HFFc6 (cell line): Measurements from ENCODE around the gene RAB31. TPM values are rescaled to one million over a fixed set of nuclear protein-coding genes. Genes with fewer than 3 reads are reported as not detected.
"Not testable (repeated sequence)": the region's sequence is repeated elsewhere in the genome, so short reads cannot be mapped to it uniquely, and the experiment has no call there.

Experiments used
- DNase-seq: peaks from one replicate; pipeline ENCODE4 v3.0.0-alpha.2; 2018
- H3K27ac Mint-ChIP-seq: 2 replicates; pipeline ENCODE4 v1.8.0; 2020; ENCODE audit warnings: mild to moderate bottlenecking, mixed read lengths
- H3K27me3 Mint-ChIP-seq: 2 replicates; pipeline ENCODE4 v1.8.0; 2021; ENCODE audit warnings: mild to moderate bottlenecking, moderate library complexity, mixed read lengths; ENCODE audit not compliant: insufficient read depth
- H3K36me3 Mint-ChIP-seq: 2 replicates; pipeline ENCODE4 v1.8.0; 2021; ENCODE audit warnings: low read depth, mixed read lengths
- H3K4me1 Mint-ChIP-seq: 2 replicates; pipeline ENCODE4 v1.8.0; 2020; ENCODE audit warnings: low read depth, mixed read lengths
- H3K4me3 Mint-ChIP-seq: 2 replicates; pipeline ENCODE4 v1.8.0; 2020; ENCODE audit warnings: mild to moderate bottlenecking, moderate library complexity, mixed read lengths
- H3K9me3 Mint-ChIP-seq: 2 replicates; pipeline ENCODE4 v1.8.0; 2020; ENCODE audit warnings: mild to moderate bottlenecking, mixed read lengths
- total RNA-seq, 6 experiments: library from RNA; stranded (reverse); fragmentation: NEBNext Ultra II Directional; extraction: Animal tissue kit (Norgen Biotek cat#: 25700); gene quantifications; 2 replicates in 1 of 6; 3 replicates in 5 of 6; pipeline ENCODE4 v1.2.3, GENCODE V29; 2021
- TF ChIP-seq, protein P1 (sequence below): fragments of 200-600 bp; sonication (generic); IDR thresholded peaks from 2 replicates; pipeline ENCODE4 v1.5.0; 2021; ENCODE audit warnings: antibody characterized with exemption, mild to moderate bottlenecking

The RAB31 gene
- total RNA-seq, 6 experiments from 2014 or later, result 29.4 to 47.5 (median 43.5) TPM

DNA sequence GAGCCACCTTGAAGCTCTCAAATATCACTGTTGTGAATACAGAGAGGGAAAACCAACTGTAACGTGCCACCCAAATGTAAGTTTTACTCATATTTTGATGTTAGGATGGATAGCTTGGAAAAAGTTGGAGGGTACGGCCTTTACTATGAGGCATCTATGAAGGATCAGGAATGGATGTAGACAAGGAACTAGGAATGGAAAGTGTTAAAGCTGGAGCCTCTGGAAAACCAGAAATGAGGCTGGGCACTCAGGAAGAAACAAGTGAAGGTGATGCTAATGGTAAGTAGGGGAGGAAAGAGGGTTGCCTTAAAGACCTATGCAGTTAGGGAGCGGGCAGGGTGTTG is 177.9 kb downstream of the RAB31 start:
- Mint-ChIP-seq H3K4me1 (peaks cover under 1% of the 10 kb centered on the region), H3K36me3 (no peaks in the 10 kb centered on the region), H3K27ac (no peak overlapping the region), H3K9me3 (no peaks in the 10 kb centered on the region), H3K27me3 (peaks cover 1% of the 10 kb centered on the region), H3K4me3 (no peak overlapping the region)
- TF ChIP-seq, protein P1, sequence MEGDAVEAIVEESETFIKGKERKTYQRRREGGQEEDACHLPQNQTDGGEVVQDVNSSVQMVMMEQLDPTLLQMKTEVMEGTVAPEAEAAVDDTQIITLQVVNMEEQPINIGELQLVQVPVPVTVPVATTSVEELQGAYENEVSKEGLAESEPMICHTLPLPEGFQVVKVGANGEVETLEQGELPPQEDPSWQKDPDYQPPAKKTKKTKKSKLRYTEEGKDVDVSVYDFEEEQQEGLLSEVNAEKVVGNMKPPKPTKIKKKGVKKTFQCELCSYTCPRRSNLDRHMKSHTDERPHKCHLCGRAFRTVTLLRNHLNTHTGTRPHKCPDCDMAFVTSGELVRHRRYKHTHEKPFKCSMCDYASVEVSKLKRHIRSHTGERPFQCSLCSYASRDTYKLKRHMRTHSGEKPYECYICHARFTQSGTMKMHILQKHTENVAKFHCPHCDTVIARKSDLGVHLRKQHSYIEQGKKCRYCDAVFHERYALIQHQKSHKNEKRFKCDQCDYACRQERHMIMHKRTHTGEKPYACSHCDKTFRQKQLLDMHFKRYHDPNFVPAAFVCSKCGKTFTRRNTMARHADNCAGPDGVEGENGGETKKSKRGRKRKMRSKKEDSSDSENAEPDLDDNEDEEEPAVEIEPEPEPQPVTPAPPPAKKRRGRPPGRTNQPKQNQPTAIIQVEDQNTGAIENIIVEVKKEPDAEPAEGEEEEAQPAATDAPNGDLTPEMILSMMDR, result no peak
- DNase-seq, result no peak

DNA sequence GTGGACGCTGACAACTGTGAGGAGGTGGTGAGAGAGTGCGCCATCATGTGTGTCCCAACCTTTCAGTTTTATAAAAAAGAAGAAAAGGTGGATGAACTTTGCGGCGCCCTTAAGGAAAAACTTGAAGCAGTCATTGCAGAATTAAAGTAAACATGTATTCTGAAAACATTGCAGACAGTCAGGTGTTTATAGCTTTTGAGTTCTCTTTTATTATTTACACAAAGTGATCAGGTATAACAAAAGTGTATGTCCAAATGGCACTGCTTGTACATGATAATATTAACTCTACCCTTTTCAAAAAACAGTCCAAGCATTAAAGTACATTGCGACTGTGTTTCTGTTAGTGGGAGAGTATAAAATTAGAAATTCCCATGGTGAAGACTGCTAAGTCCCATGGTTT is 179.9 kb downstream of the RAB31 start:
- no peak overlapping the region for H3K27ac Mint-ChIP-seq
- no peaks in the 10 kb centered on the region for H3K9me3 Mint-ChIP-seq
- TF ChIP-seq, protein P1, result no peak
- no peaks in the 10 kb centered on the region for H3K36me3 Mint-ChIP-seq
- peaks cover 1% of the 10 kb centered on the region for H3K27me3 Mint-ChIP-seq
- no peak for DNase-seq
- no peak overlapping the region for H3K4me3 Mint-ChIP-seq
- peaks cover 9% of the 10 kb centered on the region for H3K4me1 Mint-ChIP-seq

DNA sequence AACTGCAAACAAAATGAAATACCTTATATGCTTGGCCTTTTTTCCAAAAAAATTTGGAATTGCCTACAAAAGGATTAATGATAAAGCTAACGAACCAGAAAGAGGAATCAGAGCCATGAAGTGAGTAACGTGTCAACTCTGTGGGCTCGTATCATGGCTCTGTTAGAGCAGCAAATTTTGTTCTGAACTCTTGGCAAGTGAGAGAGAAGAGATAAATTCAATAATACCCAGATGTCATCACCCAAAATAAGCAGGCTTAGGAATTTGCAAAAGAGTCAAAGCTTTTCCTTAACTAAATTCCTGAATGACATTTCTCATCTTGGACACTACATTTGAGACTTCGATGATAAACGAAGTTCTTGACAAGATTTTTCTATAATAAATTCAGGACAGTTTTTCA is 182.1 kb downstream of the RAB31 start:
- H3K4me3 Mint-ChIP-seq, result no peak overlapping the region
- no peaks in the 10 kb centered on the region for H3K36me3 Mint-ChIP-seq
- H3K4me1 Mint-ChIP-seq, result peaks cover 16% of the 10 kb centered on the region
- peaks cover 1% of the 10 kb centered on the region for H3K27me3 Mint-ChIP-seq
- H3K27ac Mint-ChIP-seq, result no peak overlapping the region
- H3K9me3 Mint-ChIP-seq, result no peaks in the 10 kb centered on the region
- DNase-seq, result no peak
- TF ChIP-seq, protein P1, result no peak

DNA sequence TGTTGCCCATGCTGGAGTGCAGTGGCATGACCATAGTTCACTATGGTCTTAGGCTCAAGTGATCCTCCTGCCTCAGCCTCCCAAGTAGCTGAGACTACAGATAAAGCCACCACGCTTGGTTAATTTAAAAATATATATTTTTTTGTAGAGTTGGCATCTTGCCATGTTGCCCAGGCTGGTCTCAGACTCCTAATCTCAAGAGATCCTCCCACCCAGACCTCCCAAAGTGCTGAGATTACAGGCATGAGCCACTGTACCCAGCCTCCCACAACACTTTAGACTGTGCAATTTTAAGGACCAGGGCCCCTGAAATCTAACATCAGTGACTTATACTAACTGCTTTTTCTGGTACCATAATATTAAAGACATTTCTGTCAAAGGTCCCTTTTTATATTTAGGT is 182.9 kb downstream of the RAB31 start:
- Mint-ChIP-seq H3K36me3 (no peaks in the 10 kb centered on the region), H3K27ac (no peak overlapping the region), H3K4me1 (peaks cover 24% of the 10 kb centered on the region), H3K4me3 (no peak overlapping the region), H3K27me3 (peaks cover 1% of the 10 kb centered on the region), H3K9me3 (no peaks in the 10 kb centered on the region)
- no peak for DNase-seq
- TF ChIP-seq, protein P1, result no peak

DNA sequence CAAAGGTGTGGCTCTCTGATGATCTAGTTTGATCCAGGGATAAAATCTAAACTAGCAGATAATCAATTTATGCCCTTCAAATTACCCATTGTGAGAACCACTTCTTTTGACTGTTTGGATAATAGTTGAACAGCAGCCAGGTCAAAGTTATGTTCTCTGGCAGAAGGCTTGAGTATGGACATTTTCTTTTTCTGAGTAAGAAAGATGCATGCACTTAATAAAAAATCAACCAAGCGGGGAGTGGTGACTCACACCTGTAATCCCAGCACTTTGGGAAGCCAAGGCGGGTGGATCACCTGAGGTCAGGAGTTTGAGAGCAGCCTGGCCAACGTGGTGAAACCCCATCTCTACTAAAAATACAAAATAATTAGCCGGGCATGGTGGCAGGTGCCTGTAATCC is 183.4 kb downstream of the RAB31 start:
- H3K4me1 Mint-ChIP-seq, result peaks cover 24% of the 10 kb centered on the region
- H3K9me3 Mint-ChIP-seq, H3K36me3 Mint-ChIP-seq, H3K27ac Mint-ChIP-seq, H3K4me3 Mint-ChIP-seq, H3K27me3 Mint-ChIP-seq: not testable (repeated sequence)
- DNase-seq, result peak; percentile 34

DNA sequence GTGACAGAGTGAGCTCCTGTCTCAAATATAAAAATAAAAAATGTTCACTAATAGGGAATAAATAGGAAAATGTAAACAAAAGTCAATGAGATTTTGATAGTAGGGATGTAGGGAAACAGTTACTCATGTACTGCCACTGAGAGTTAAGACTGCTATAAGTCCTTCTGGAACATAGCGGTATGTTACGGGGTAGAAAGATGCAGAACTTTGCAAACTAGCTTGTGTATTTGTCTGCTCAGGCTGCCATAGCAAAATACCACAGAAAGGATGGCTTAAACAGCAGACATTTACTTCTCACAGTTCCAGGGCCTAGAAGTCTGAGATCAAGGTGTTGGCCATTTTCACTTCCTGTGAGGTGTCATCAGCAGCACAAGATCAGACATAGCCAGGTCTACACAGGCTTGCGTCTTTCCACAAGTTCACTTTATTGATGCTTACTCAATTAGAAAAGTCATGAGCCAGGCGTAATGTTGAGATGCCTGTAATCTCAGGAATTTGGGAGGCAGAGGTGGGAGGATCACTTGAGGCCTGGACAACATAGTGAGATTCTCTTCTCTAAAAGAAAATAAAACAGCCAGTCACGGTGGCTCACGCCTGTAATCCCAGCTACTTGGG is 186.5 kb downstream of the RAB31 start:
- no peak for DNase-seq
- Mint-ChIP-seq H3K4me1 (peaks cover 41% of the 10 kb centered on the region), H3K27me3 (no peaks in the 10 kb centered on the region; the same call in 1 of the 2 replicates), H3K36me3 (no peaks in the 10 kb centered on the region), H3K9me3 (no peaks in the 10 kb centered on the region), H3K27ac (no peak overlapping the region), H3K4me3 (no peak overlapping the region)
- TF ChIP-seq, protein P1, result no peak
